Neural cell (in vitro differentiated cells): Measurements from ENCODE around the gene ZNF407. TPM values are rescaled to one million over a fixed set of nuclear protein-coding genes. Genes with fewer than 3 reads are reported as not detected.

ENCODE experiments used
- H2AFZ ChIP-seq: fragments of 200-600, 300-800 bp; sonication (generic), shearing (Covaris generic); 2 replicates; pipeline ENCODE4 v1.6.0; 2014; ENCODE audit warnings: low read depth, mild to moderate bottlenecking, antibody characterized with exemption, low read length, moderate library complexity
- H3F3A ChIP-seq: fragments of 200-600 bp; shearing (Covaris generic); 2 replicates; pipeline ENCODE4 v1.6.1; 2016; ENCODE audit warnings: mild to moderate bottlenecking, moderate library complexity, mixed read lengths, antibody characterized with exemption, low read length; ENCODE audit not compliant: insufficient read depth, poor library complexity, severe bottlenecking
- H3K27ac ChIP-seq: fragments of 200-600, 300-800 bp; sonication (generic), shearing (Covaris generic); 2 replicates; pipeline ENCODE4 v1.5.1; 2014; ENCODE audit warnings: mild to moderate bottlenecking, low read length, moderate library complexity
- H3K27me3 ChIP-seq: fragments of 300-800, 200-600 bp; sonication (generic), shearing (Covaris generic); 2 replicates; pipeline ENCODE4 v1.6.0; 2014; ENCODE audit warnings: mild to moderate bottlenecking, low read depth, low read length, moderate library complexity; ENCODE audit not compliant: insufficient read depth
- H3K36me3 ChIP-seq: fragments of 300-800, 200-600 bp; sonication (generic), shearing (Covaris generic); 2 replicates; pipeline ENCODE4 v1.5.1; 2014; ENCODE audit warnings: mild to moderate bottlenecking, antibody characterized with exemption, low read length, moderate library complexity; ENCODE audit not compliant: insufficient read depth
- H3K4me2 ChIP-seq: fragments of 300-800, 200-600 bp; sonication (generic), shearing (Covaris generic); 2 replicates; pipeline ENCODE4 v1.6.0; 2014; ENCODE audit warnings: mild to moderate bottlenecking, low read length
- H3K4me3 ChIP-seq: fragments of 300-800, 200-600 bp; sonication (generic), shearing (Covaris generic); 2 replicates; pipeline ENCODE4 v1.5.1; 2014; ENCODE audit warnings: mild to moderate bottlenecking, low read length, moderate library complexity
- H3K79me2 ChIP-seq: fragments of 200-600 bp; shearing (Covaris generic); replicated peaks from 2 replicates; pipeline ENCODE4 v1.6.0; 2014; ENCODE audit warnings: mild to moderate bottlenecking, low read length, moderate library complexity; ENCODE audit not compliant: insufficient read depth
- H3K9ac ChIP-seq: fragments of 300-800, 200-600 bp; sonication (generic), shearing (Covaris generic); 2 replicates; pipeline ENCODE4 v1.6.1; 2016; ENCODE audit warnings: mild to moderate bottlenecking, low read length, mixed read lengths
- H3K9me2 ChIP-seq: fragments of 200-600 bp; shearing (Covaris generic); 2 replicates; pipeline ENCODE4 v1.6.1; 2016; ENCODE audit warnings: mild to moderate bottlenecking, low read length, mixed read lengths; ENCODE audit not compliant: insufficient read depth
- H3K9me3 ChIP-seq: fragments of 200-600, 300-800 bp; sonication (generic), shearing (Covaris generic); 2 replicates; pipeline ENCODE4 v1.6.1; 2016; ENCODE audit warnings: mild to moderate bottlenecking, mixed run types, low read length, moderate library complexity, mixed read lengths
- H4K20me1 ChIP-seq: fragments of 200-600 bp; shearing (Covaris generic); 2 replicates; pipeline ENCODE4 v1.6.1; 2016; ENCODE audit warnings: mild to moderate bottlenecking, mixed run types; ENCODE audit not compliant: insufficient read depth
- EP300 ChIP-seq: fragments of 450-650 bp; conservative IDR thresholded peaks from 2 replicates; pipeline ENCODE4 v1.6.1; 2014; ENCODE audit warnings: antibody characterized with exemption, mild to moderate bottlenecking, moderate library complexity; ENCODE audit not compliant: poor library complexity, severe bottlenecking
- EZH2 ChIP-seq: fragments of 200-600, 300-800 bp; shearing (Covaris generic), sonication (generic); IDR thresholded peaks from 2 replicates; pipeline ENCODE4 v1.6.1; 2014; ENCODE audit warnings: antibody characterized with exemption, low read length, borderline replicate concordance, mild to moderate bottlenecking; ENCODE audit not compliant: insufficient read depth, poor library complexity, severe bottlenecking
- MXI1 ChIP-seq: fragments of 450-650 bp; conservative IDR thresholded peaks from 2 replicates; pipeline ENCODE4 v1.6.1; 2014; ENCODE audit warnings: antibody characterized with exemption, mild to moderate bottlenecking; ENCODE audit not compliant: poor library complexity, severe bottlenecking
- POLR2AphosphoS5 ChIP-seq: IDR thresholded peaks from 2 replicates; pipeline ENCODE4 v1.6.1; 2012
- RAD21 ChIP-seq: fragments of 450-650 bp; conservative IDR thresholded peaks from 2 replicates; pipeline ENCODE4 v1.6.1; 2014; ENCODE audit warnings: antibody characterized with exemption, mild to moderate bottlenecking, moderate library complexity
- SMC3 ChIP-seq: fragments of 450-650 bp; conservative IDR thresholded peaks from 2 replicates; pipeline ENCODE4 v1.6.1; 2014; ENCODE audit warnings: antibody characterized with exemption, mild to moderate bottlenecking, moderate library complexity; ENCODE audit not compliant: poor library complexity
- TAF1 ChIP-seq: IDR thresholded peaks from 2 replicates; pipeline ENCODE4 v1.6.1; 2012; ENCODE audit warnings: low read depth
- polyA plus RNA-seq: library from polyadenylated mRNA; depleted of rRNA; stranded (reverse); fragments of >200 nt; gene quantifications from 2 replicates; pipeline ENCODE4 v1.2.3, GENCODE V29; 2014
- TF ChIP-seq, protein P1 (sequence below): fragments of 450-650 bp; IDR thresholded peaks from 2 replicates; pipeline ENCODE4 v1.5.1; 2014; ENCODE audit warnings: antibody characterized with exemption, mild to moderate bottlenecking, moderate library complexity; ENCODE audit not compliant: poor library complexity, severe bottlenecking
- TF ChIP-seq, protein P2 (sequence below): IDR thresholded peaks from 2 replicates; pipeline ENCODE4 v1.6.1; 2012; ENCODE audit warnings: borderline replicate concordance

ZNF407 gene
- polyA plus RNA-seq, 1 donor from 2014 or later, result 2.9 TPM

DNA sequence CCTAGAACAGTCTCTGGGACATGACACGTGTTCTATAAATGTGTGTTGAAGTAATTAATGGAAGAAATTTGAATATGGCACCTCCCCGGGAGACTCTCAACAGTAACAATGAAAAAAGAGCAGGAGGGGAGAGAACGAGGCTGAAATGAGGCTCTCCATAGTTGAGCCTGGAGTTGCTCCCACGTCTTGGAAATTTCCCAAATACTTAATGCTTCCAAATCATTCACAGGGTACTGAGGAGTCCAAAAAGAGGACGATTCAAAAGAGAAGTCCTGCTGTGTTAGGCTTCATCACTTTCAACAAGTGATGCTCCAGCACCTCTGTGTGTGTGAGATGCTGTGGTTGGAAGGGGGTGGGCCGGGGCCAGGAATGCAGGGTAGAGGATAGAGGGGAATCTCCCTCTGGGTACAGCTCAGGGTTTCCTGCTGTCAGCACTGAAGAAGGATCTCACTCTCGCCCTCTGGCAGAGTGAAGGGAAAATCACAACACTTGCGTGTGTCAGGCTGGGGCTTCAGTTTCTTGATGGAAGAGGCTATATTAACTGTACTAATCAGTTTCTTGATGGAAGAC, 18.1 kb upstream of the ZNF407 start:
- no peak overlapping the region for H3K9ac ChIP-seq
- H2AFZ ChIP-seq, result no peak overlapping the region
- no peak overlapping the region for H3K4me3 ChIP-seq

DNA sequence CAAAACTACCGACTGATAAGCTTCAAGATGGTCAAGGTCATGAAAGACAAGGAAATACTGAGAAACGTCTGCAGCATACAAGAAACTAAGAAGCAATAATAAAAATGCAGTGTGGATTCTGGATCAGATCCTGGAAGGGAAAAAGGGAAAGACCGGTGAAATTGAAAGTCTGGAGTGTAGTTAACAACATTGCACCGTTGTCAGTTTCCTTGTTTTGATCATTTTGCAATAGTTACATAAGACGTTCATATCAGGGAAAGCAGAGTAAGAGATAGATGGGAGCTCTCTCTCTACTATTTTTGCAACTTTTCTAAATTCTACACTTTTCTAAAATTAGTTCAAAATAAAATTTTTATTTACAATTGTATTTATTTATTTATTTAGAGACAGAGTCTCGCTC, 15.0 kb upstream of the ZNF407 start:
- Histone ChIP-seq H3K4me2 (no peak overlapping the region), H3F3A (no peaks in the 10 kb centered on the region), H3K9ac (no peak overlapping the region), H3K27me3 (no peaks in the 10 kb centered on the region), H4K20me1 (no peaks in the 10 kb centered on the region), H3K27ac (no peak overlapping the region), H3K79me2 (no peaks in the 10 kb centered on the region), H3K9me2 (no peaks in the 10 kb centered on the region), H2AFZ (no peak overlapping the region), H3K36me3 (no peaks in the 10 kb centered on the region), H3K9me3 (no peaks in the 10 kb centered on the region), H3K4me3 (no peak overlapping the region)
- TF ChIP-seq POLR2AphosphoS5 (no peak), MXI1 (no peak), TAF1 (no peak), EP300 (no peak), EZH2 (no peak), SMC3 (no peak), RAD21 (no peak)
- TF ChIP-seq, protein P1, sequence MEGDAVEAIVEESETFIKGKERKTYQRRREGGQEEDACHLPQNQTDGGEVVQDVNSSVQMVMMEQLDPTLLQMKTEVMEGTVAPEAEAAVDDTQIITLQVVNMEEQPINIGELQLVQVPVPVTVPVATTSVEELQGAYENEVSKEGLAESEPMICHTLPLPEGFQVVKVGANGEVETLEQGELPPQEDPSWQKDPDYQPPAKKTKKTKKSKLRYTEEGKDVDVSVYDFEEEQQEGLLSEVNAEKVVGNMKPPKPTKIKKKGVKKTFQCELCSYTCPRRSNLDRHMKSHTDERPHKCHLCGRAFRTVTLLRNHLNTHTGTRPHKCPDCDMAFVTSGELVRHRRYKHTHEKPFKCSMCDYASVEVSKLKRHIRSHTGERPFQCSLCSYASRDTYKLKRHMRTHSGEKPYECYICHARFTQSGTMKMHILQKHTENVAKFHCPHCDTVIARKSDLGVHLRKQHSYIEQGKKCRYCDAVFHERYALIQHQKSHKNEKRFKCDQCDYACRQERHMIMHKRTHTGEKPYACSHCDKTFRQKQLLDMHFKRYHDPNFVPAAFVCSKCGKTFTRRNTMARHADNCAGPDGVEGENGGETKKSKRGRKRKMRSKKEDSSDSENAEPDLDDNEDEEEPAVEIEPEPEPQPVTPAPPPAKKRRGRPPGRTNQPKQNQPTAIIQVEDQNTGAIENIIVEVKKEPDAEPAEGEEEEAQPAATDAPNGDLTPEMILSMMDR, result no peak
- TF ChIP-seq, protein P2, sequence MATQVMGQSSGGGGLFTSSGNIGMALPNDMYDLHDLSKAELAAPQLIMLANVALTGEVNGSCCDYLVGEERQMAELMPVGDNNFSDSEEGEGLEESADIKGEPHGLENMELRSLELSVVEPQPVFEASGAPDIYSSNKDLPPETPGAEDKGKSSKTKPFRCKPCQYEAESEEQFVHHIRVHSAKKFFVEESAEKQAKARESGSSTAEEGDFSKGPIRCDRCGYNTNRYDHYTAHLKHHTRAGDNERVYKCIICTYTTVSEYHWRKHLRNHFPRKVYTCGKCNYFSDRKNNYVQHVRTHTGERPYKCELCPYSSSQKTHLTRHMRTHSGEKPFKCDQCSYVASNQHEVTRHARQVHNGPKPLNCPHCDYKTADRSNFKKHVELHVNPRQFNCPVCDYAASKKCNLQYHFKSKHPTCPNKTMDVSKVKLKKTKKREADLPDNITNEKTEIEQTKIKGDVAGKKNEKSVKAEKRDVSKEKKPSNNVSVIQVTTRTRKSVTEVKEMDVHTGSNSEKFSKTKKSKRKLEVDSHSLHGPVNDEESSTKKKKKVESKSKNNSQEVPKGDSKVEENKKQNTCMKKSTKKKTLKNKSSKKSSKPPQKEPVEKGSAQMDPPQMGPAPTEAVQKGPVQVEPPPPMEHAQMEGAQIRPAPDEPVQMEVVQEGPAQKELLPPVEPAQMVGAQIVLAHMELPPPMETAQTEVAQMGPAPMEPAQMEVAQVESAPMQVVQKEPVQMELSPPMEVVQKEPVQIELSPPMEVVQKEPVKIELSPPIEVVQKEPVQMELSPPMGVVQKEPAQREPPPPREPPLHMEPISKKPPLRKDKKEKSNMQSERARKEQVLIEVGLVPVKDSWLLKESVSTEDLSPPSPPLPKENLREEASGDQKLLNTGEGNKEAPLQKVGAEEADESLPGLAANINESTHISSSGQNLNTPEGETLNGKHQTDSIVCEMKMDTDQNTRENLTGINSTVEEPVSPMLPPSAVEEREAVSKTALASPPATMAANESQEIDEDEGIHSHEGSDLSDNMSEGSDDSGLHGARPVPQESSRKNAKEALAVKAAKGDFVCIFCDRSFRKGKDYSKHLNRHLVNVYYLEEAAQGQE, result no peak

More for the DNA sequence above, 18.1 kb upstream of the ZNF407 start:
- Histone ChIP-seq H4K20me1 (no peaks in the 10 kb centered on the region), H3K9me3 (no peaks in the 10 kb centered on the region), H3K79me2 (no peaks in the 10 kb centered on the region), H3K9me2 (no peaks in the 10 kb centered on the region), H3K27me3 (no peaks in the 10 kb centered on the region), H3K4me2 (no peak overlapping the region), H3F3A (no peaks in the 10 kb centered on the region), H3K36me3 (no peaks in the 10 kb centered on the region), H3K27ac (no peak overlapping the region)
- TF ChIP-seq POLR2AphosphoS5 (peak; percentile 21), EP300 (peak; percentile 44), SMC3 (no peak)

DNA sequence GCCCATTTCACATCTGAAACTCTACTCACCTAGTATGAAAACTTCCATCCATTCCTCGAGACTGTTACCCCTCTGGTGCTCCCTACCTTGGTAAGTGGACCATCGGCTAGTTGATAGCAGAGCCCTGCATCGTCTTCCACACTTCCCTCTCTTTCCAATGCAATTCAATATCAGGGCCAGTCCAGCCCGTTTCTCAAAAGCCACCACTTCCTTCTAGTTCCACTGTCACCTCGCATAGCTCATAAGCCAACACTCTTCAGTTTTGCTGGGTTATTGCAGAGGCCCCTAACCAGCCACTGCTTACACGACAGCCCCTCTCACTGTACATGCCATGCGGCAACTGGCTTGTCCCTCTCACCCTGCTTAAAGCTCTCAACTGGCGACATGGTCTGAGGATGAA, 10.2 kb upstream of the ZNF407 start:
- Histone ChIP-seq H3K79me2 (no peaks in the 10 kb centered on the region), H3K36me3 (no peaks in the 10 kb centered on the region), H4K20me1 (no peaks in the 10 kb centered on the region), H3K4me3 (no peak overlapping the region), H3K9me3 (no peaks in the 10 kb centered on the region), H3K27me3 (no peaks in the 10 kb centered on the region), H3K27ac (no peak overlapping the region), H2AFZ (no peak overlapping the region), H3K9ac (no peak overlapping the region), H3K9me2 (no peaks in the 10 kb centered on the region), H3K4me2 (no peak overlapping the region), H3F3A (no peaks in the 10 kb centered on the region)
- TF ChIP-seq POLR2AphosphoS5 (no peak), EP300 (no peak), EZH2 (no peak), MXI1 (no peak), TAF1 (no peak), SMC3 (no peak), RAD21 (no peak)
- TF ChIP-seq, protein P2, result no peak
- TF ChIP-seq, protein P1, result no peak
